SK-N-SH (cell line): ENCODE data around the gene SYT17.

Source experiments
- EP300 ChIP-seq, 2 experiments: IDR thresholded peaks; 2 replicates each; pipeline versions ENCODE4 v1.4.0 to v1.6.1; 2012; ENCODE audit warnings: borderline replicate concordance in 1 of 2, low read depth in 1 of 2, low read length in 1 of 2
- POLR2AphosphoS5 ChIP-seq: IDR thresholded peaks from 2 replicates; pipeline ENCODE4 v1.6.1; 2012; ENCODE audit warnings: low read depth, low read length
- RAD21 ChIP-seq: IDR thresholded peaks from 2 replicates; pipeline ENCODE4 v1.6.1; 2012; ENCODE audit warnings: mild to moderate bottlenecking, low read length
- RXRA ChIP-seq: IDR thresholded peaks from 2 replicates; pipeline ENCODE4 v1.4.0; 2012; ENCODE audit warnings: low read depth, mild to moderate bottlenecking, borderline replicate concordance
- SIN3A ChIP-seq: IDR thresholded peaks from 2 replicates; pipeline ENCODE4 v1.6.1; 2012; ENCODE audit warnings: low read depth, mild to moderate bottlenecking, low read length, moderate library complexity, borderline replicate concordance
- SMC3 ChIP-seq: IDR thresholded peaks from 2 replicates; pipeline ENCODE4 v1.6.1; 2012; ENCODE audit warnings: low read depth, low read length, improper control_type of control experiment
- TAF1 ChIP-seq: IDR thresholded peaks from 2 replicates; pipeline ENCODE4 v1.6.1; 2012; ENCODE audit warnings: low read depth, mild to moderate bottlenecking, low read length, moderate library complexity, borderline replicate concordance
- TCF12 ChIP-seq: IDR thresholded peaks from 2 replicates; pipeline ENCODE4 v1.4.0; 2012
- TF ChIP-seq, protein P1 (sequence below): fragments of 200-600 bp; sonication (generic); IDR thresholded peaks from 2 replicates; pipeline ENCODE4 v1.6.1; 2017; ENCODE audit warnings: antibody characterized with exemption, mild to moderate bottlenecking, moderate library complexity
- TF ChIP-seq, protein P2 (sequence below): IDR thresholded peaks from 2 replicates; pipeline ENCODE4 v1.4.0; 2012; ENCODE audit warnings: low read depth
- TF ChIP-seq, protein P3 (sequence below): IDR thresholded peaks from 2 replicates; pipeline ENCODE4; 2012
- TF ChIP-seq, protein P4 (sequence below): IDR thresholded peaks from 2 replicates; pipeline ENCODE4 v1.6.1; 2012; ENCODE audit warnings: mild to moderate bottlenecking, low read depth, low read length, moderate library complexity

DNA sequence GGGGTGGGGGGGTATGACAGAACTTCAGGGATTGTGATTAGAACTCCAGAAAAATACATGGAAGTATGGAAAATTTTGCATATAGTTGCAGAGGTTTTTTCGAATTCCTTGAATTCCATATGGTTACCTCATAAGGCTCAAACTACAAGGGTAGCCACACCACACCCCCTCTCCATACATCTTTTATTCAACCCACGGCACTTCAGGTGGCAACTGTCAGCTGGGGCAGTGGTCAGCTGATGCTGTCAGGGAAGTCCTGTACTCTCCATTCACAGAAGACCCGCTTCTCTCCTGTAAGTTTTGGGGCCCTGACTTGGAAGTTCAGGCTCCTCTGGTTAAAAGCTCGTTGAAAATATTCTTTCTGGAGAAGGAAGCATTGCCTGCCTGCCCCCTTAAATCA is 60.0 kb downstream of the SYT17 start:
- TF ChIP-seq, protein P1, sequence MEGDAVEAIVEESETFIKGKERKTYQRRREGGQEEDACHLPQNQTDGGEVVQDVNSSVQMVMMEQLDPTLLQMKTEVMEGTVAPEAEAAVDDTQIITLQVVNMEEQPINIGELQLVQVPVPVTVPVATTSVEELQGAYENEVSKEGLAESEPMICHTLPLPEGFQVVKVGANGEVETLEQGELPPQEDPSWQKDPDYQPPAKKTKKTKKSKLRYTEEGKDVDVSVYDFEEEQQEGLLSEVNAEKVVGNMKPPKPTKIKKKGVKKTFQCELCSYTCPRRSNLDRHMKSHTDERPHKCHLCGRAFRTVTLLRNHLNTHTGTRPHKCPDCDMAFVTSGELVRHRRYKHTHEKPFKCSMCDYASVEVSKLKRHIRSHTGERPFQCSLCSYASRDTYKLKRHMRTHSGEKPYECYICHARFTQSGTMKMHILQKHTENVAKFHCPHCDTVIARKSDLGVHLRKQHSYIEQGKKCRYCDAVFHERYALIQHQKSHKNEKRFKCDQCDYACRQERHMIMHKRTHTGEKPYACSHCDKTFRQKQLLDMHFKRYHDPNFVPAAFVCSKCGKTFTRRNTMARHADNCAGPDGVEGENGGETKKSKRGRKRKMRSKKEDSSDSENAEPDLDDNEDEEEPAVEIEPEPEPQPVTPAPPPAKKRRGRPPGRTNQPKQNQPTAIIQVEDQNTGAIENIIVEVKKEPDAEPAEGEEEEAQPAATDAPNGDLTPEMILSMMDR, result no peak
- TF ChIP-seq TAF1 (no peak), SMC3 (no peak), TCF12 (no peak), SIN3A (no peak), EP300 (IDR thresholded peaks at IDR 0.05; ENCODE audit: borderline replicate concordance in 1 of 2, low read depth in 1 of 2, low read length in 1 of 2) (no peak), POLR2AphosphoS5 (no peak), RAD21 (no peak), RXRA (no peak)
- TF ChIP-seq, protein P2, sequence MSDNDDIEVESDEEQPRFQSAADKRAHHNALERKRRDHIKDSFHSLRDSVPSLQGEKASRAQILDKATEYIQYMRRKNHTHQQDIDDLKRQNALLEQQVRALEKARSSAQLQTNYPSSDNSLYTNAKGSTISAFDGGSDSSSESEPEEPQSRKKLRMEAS, result no peak
- TF ChIP-seq, protein P3, sequence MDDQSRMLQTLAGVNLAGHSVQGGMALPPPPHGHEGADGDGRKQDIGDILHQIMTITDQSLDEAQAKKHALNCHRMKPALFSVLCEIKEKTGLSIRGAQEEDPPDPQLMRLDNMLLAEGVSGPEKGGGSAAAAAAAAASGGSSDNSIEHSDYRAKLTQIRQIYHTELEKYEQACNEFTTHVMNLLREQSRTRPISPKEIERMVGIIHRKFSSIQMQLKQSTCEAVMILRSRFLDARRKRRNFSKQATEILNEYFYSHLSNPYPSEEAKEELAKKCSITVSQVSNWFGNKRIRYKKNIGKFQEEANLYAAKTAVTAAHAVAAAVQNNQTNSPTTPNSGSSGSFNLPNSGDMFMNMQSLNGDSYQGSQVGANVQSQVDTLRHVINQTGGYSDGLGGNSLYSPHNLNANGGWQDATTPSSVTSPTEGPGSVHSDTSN, result no peak
- TF ChIP-seq, protein P4, sequence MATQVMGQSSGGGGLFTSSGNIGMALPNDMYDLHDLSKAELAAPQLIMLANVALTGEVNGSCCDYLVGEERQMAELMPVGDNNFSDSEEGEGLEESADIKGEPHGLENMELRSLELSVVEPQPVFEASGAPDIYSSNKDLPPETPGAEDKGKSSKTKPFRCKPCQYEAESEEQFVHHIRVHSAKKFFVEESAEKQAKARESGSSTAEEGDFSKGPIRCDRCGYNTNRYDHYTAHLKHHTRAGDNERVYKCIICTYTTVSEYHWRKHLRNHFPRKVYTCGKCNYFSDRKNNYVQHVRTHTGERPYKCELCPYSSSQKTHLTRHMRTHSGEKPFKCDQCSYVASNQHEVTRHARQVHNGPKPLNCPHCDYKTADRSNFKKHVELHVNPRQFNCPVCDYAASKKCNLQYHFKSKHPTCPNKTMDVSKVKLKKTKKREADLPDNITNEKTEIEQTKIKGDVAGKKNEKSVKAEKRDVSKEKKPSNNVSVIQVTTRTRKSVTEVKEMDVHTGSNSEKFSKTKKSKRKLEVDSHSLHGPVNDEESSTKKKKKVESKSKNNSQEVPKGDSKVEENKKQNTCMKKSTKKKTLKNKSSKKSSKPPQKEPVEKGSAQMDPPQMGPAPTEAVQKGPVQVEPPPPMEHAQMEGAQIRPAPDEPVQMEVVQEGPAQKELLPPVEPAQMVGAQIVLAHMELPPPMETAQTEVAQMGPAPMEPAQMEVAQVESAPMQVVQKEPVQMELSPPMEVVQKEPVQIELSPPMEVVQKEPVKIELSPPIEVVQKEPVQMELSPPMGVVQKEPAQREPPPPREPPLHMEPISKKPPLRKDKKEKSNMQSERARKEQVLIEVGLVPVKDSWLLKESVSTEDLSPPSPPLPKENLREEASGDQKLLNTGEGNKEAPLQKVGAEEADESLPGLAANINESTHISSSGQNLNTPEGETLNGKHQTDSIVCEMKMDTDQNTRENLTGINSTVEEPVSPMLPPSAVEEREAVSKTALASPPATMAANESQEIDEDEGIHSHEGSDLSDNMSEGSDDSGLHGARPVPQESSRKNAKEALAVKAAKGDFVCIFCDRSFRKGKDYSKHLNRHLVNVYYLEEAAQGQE, result no peak
